Coronary artery (tissue), 2 donors: ENCODE results near the gene LAMA3.

ENCODE experiments used
- DNase-seq: peaks from one replicate; pipeline ENCODE4 v3.0.0-alpha.2; 2017; ENCODE audit warnings: low spot score
- H3K27ac ChIP-seq, 2 donors: fragments of 200-600 bp; sonication (generic); one replicate each; pipeline ENCODE4 v1.5.1; 2016 to 2019
- H3K4me3 ChIP-seq: fragments of 200-600 bp; sonication (generic); 2 replicates; pipeline ENCODE4 v1.5.1; 2016; ENCODE audit warnings: mild to moderate bottlenecking, moderate library complexity
- CTCF ChIP-seq: fragments of 200-600 bp; sonication (generic); IDR thresholded peaks from one replicate; pipeline ENCODE4 v1.5.1; 2019; ENCODE audit warnings: antibody characterized with exemption

Gene LAMA3

GRCh38 chr18:23990474-23991410 lies 301.5 kb downstream of the LAMA3 start:
- no peak overlapping the region for H3K4me3 ChIP-seq

GRCh38 chr18:23992089-23992940 lies 303.1 kb downstream of the LAMA3 start:
- H3K27ac ChIP-seq = no peak overlapping the region
- DNase-seq = no peak
- no peak for TF ChIP-seq CTCF
- H3K4me3 ChIP-seq = no peak overlapping the region

More at GRCh38 chr18:23990474-23991410, 301.5 kb downstream of the LAMA3 start:
- H3K27ac ChIP-seq = no peak overlapping the region
- no peak for TF ChIP-seq CTCF
- DNase-seq = no peak

- DNase-seq = no peak
- no peak for TF ChIP-seq CTCF
- no peak overlapping the region for H3K4me3 ChIP-seq
- H3K27ac ChIP-seq = no peak overlapping the region
Measured at GRCh38 chr18:23992941-23993280, 303.7 kb downstream of the LAMA3 start.

GRCh38 chr18:23994361-23994902 lies 305.2 kb downstream of the LAMA3 start:
- no peak for TF ChIP-seq CTCF
- no peak for DNase-seq
- Histone ChIP-seq H3K27ac (peak overlapping the region in 1 of 2 donors; percentile 7), H3K4me3 (no peak overlapping the region)

GRCh38 chr18:23995180-23995579 lies 305.9 kb downstream of the LAMA3 start:
- no peak overlapping the region for H3K4me3 ChIP-seq
- TF ChIP-seq CTCF = no peak
- no peak for DNase-seq
- no peak overlapping the region for H3K27ac ChIP-seq

GRCh38 chr18:23998018-23998417 lies 308.8 kb downstream of the LAMA3 start:
- Histone ChIP-seq H3K4me3 (no peak overlapping the region), H3K27ac (no peak overlapping the region)
- TF ChIP-seq CTCF = no peak
- DNase-seq = no peak
